Non-pigmented ciliary epithelial cell (primary cell): ENCODE data around the gene ARID5B.

Experiments
- DNase-seq: peaks from one replicate; pipeline ENCODE4 v3.0.0-alpha.2; 2010; ENCODE audit warnings: low read depth

ARID5B gene

GRCh38 chr10:61888744-61889143, 12.8 kb upstream of the ARID5B start:
- DNase-seq = no peak

- DNase-seq = no peak
These were observed 11.1 kb upstream of the ARID5B start for GRCh38 chr10:61890430-61890829.

- DNase-seq = no peak
These were observed 10.6 kb upstream of the ARID5B start for GRCh38 chr10:61890881-61891409.

GRCh38 chr10:61891906-61892585, 9.5 kb upstream of the ARID5B start:
- DNase-seq = no peak

DNA sequence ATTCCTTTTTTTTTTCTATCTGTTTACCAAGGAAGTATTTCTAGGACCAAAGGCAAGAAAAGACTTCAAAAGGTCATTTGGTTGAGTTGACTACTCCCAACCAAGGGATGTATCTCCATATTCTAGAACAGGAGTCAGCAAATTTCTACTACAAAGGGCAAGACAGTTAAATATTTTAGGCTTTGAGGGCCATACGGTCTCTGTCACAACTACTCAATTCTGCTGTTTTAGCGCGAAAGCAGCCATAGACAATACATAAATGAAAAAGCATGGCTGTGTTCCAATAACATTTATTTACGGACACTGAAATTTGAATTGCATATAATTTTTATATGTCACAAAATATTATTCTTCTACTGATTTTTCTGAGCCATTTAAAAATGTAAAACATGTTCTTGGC, 8.5 kb upstream of the ARID5B start:
- no peak for DNase-seq

DNA sequence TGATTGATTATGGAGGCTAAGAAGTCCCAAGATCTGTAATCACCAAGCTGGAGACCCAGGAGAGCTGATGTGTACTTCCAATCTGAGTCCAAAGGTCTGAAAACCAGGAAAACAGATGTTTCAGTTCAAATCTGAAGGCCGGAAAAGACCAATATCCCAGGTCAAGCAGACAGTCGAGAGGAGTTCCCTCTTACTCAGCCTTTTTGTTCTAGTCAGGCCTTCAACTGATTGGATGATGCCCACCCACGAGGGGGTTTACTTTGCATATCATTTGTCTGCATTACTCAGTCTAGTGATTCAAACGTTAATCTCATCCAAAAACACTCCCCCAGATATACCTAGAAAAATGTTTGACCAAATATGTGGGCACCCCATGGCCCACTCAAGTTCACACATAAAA, 7.4 kb upstream of the ARID5B start:
- no peak for DNase-seq

GRCh38 chr10:61895898-61896600, 5.5 kb upstream of the ARID5B start:
- no peak for DNase-seq

DNA sequence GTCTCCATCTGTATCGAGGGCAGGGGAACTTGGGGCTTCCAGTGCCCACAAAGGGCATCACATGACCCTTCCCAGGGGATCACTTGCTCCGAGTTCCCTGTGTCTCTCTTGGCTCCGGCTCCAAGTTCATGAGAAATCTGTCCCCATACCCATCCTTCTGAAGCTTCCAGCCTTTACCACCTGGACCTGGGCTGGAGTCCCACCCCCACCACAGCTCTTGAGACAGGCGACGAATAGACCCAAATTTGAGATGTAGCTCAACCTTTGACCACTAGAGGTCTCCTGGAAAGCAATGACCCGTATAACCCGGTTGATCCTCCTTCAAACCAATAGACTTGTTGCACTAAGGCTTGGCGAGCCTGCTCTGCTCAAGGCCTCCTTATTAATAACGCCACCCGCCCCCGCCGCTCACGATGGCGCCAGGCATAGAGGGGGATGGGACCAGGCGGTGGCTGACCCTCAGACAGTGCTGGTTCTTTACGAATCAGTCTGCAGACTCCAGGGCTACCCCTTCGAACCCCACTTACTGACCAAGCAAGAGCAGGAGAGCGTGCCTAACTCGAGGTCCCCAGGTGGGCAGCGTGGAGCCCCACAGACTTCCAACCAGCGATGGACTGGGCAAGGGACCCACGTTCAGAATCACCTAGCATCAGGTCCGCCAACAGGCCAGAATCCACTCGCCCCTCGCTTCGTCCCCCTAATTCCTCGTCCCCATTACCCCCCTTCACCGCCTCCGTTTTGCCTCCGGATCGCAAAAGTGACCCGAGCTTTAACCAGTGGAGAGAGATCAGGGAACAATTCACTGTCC, 4.4 kb upstream of the ARID5B start:
- DNase-seq = no peak

- DNase-seq = no peak
These were observed 3.6 kb upstream of the ARID5B start for GRCh38 chr10:61897671-61898434.

- no peak for DNase-seq
These were observed 3.1 kb upstream of the ARID5B start for GRCh38 chr10:61898435-61898778.

GRCh38 chr10:61899069-61899531, 2.4 kb upstream of the ARID5B start:
- DNase-seq = no peak

- no peak for DNase-seq
These were observed 1.9 kb upstream of the ARID5B start for GRCh38 chr10:61899663-61899996.

DNA sequence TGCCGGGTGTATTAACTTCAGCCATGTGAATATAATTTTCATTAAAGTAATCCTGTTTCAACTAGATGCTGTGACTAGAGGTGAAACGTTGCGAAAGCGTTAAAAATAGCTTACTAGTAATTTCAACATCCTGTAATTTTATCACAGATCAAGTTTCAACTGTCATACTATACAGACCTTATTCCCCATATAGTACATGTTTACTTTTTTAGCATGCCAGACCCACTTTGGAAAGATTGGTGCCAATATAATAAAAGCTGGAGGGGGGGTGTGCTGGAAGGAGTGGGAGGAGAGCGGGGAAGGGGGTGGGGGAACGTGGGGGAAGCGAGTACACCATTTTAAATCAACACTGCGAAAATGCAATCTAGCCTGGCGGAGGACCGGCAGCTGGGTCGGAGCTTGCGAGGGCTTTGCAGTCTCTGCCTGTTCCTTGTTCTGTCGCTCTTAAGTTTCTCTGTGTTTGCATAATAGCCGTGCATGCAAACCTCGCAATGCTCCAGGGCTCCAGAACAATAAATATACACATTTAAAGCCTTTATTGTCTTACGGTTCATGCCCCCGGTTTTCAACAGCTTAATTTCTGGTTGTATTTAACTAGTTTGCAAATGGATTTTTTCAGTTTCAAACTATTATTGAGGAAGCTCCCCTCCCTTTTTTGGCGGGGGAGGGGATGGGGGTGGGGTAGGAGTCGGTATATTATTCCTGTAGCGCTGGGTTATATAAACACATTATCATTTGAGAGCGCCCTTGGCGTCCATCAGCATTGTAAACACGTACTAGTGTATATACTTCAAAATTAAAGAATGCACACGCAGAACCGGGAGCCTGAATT, 1.3 kb upstream of the ARID5B start:
- DNase-seq = no peak

DNA sequence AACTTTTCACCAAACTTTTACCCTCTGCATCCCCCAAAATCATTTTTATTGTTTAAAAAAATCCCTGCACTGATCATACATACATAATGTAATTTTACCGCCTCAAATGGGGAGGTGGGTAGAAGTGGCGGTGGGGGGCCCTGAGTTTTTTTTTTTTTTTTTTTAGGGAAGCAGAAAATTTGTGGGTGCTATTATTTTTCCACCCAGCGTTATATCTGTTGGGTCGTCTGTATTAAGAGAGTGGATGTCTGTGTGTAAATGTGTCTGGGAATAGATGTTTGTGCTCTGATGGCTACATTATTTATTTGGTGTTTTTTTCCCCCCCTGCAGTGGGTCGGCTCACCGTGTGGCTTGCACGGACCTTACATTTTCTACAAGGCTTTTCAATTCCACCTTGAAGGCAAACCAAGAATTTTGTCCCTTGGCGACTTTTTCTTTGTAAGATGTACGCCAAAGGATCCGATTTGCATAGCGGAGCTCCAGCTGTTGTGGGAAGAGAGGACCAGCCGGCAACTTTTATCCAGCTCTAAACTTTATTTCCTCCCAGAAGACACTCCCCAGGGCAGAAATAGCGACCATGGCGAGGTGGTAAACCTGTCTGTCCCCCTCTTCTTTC, 438 bp downstream of the ARID5B start:
- no peak for DNase-seq

GRCh38 chr10:61902445-61903220, 1.1 kb downstream of the ARID5B start:
- DNase-seq = no peak

DNA sequence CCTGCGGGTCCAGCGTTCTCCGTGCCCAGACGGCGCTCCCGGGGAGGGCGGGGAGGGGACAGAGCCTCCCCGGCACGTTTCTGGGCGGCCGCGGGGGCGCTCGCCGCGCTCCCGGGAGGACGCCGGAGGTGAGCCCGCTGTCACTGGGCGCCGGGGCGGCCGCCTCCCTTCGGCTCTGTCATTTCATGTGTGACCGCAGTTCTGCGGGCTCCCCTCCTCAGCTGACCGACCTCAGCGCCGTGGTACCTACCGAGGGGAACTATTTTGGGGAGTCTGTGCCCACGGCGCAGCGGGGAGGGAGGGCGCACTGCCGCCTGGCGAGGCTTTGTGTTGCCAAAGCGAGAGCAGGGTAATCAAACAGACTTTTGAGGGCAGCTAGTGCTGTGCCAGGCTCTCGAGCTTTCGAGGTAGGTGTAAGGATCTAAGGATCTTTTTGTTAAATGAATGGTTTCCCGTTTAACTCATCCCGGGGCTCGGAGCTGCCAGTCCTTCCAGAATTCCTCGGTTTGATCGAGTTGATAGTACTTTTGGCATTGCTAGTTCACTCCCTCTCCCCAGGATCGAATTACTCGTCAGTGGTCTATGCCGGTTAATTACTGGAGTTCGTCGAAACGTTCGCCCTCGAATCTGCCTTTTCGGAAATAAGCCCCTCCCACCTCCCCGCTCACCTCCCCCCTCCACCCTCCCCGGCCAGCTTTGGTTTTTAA, 1.9 kb downstream of the ARID5B start:
- DNase-seq = no peak

DNA sequence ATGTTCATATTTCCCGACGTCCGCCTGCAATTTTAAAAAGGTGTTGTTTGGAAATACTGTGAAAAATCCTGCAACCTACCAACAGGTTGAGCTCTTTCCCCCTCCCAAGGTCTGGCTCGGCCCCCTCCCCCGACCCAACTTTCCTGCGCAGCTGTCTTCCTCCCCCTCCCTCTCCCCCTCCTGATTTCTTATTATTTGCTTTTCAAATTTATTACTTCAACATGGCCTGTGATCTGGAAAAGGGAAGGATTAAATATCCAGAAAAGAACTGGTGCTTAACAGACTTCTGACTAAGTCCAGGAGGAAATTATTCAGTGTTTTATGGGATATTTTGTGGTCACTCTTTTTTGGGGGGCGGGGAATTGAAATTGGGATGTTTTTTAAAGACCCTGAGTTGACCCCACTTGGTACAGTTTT, 2.4 kb downstream of the ARID5B start:
- no peak for DNase-seq

- no peak for DNase-seq
These were observed 3.5 kb downstream of the ARID5B start for GRCh38 chr10:61904733-61905725.
